Panc1 (cell line): ENCODE results near the gene PDZD4. TPM values are rescaled to one million over a fixed set of nuclear protein-coding genes. Genes with fewer than 3 reads are reported as not detected.

Experiments
- ATAC-seq: fragments of 200-7000 bp; cut with Tn5 transposase; 2 replicates; pipeline ENCODE4 v1.9.1; 2020; ENCODE audit warnings: mild to moderate bottlenecking, moderate library complexity
- BruUV-seq: library from RNA; stranded (reverse); fragments of 400-500 nt; replicated peaks from 2 replicates; lab custom pipeline; 2021; lab: Mats Ljungman, UMichigan
- CTCF ChIA-PET: fragments of 300-600 bp; sonication (Branson Sonifier 250); formaldehyde crosslinking; loops from one replicate; lab custom pipeline; 2022; ENCODE audit warnings: antibody characterized with exemption; lab: Charles Lee
- POLR2A ChIA-PET: fragments of 300-600 bp; sonication (Branson Sonifier 250); formaldehyde crosslinking; loops from one replicate; lab custom pipeline; 2022; ENCODE audit warnings: antibody characterized with exemption; lab: Charles Lee
- DNase-seq: peaks from one replicate; pipeline ENCODE4 v3.0.0-alpha.2; 2010; ENCODE audit warnings: low read depth, low spot score
- H3K27ac ChIP-seq: 2 replicates; pipeline ENCODE4 v1.5.1; 2011; ENCODE audit warnings: mild to moderate bottlenecking, low read length, inconsistent platforms
- H3K27me3 ChIP-seq: fragments of 200-500 bp; sonication (Bioruptor generic); 2 replicates; pipeline ENCODE4 v1.6.0; 2014; ENCODE audit warnings: low read length, inconsistent platforms; ENCODE audit not compliant: control insufficient read depth, insufficient read depth
- H3K36me3 ChIP-seq: fragments of 200-500 bp; sonication (Bioruptor generic); 2 replicates; pipeline ENCODE4 v1.5.1; 2014; ENCODE audit warnings: inconsistent platforms, mild to moderate bottlenecking, low read length, moderate library complexity; ENCODE audit not compliant: control insufficient read depth, insufficient read depth
- H3K4me1 ChIP-seq: 2 replicates; pipeline ENCODE4 v1.5.1; 2011; ENCODE audit warnings: inconsistent platforms, mild to moderate bottlenecking, low read length, moderate library complexity; ENCODE audit not compliant: control insufficient read depth, insufficient read depth
- H3K4me3 ChIP-seq, 2 experiments: 2 replicates each; pipeline ENCODE4 v1.5.1; 2011 to 2012; ENCODE audit warnings: low read depth in 2 of 2, low read length in 2 of 2, mild to moderate bottlenecking in 2 of 2, inconsistent platforms in 1 of 2, moderate library complexity in 1 of 2
- H3K9me3 ChIP-seq: fragments of 200-500 bp; sonication (Bioruptor generic); 2 replicates; pipeline ENCODE4 v1.5.1; 2014; ENCODE audit warnings: low read depth, mild to moderate bottlenecking, inconsistent platforms, low read length, moderate library complexity; ENCODE audit not compliant: control insufficient read depth, insufficient read depth
- CTCF ChIP-seq: fragments of 450-650 bp; IDR thresholded peaks from 2 replicates; pipeline ENCODE4 v1.5.1; 2017; ENCODE audit warnings: mild to moderate bottlenecking
- POLR2AphosphoS5 ChIP-seq: IDR thresholded peaks from 2 replicates; pipeline ENCODE4 v1.6.1; 2012; ENCODE audit warnings: mild to moderate bottlenecking, low read depth, low read length, moderate library complexity
- REST ChIP-seq, 2 experiments: IDR thresholded peaks; 2 replicates each; pipeline ENCODE4 v1.6.1; 2011 to 2012; ENCODE audit warnings: low read depth in 2 of 2, control low read depth in 1 of 2, low read length in 1 of 2, mild to moderate bottlenecking in 1 of 2, moderate library complexity in 1 of 2; ENCODE audit not compliant: insufficient read depth in 1 of 2
- SIN3A ChIP-seq: IDR thresholded peaks from 2 replicates; pipeline ENCODE4 v1.6.1; 2012; ENCODE audit warnings: low read depth, mild to moderate bottlenecking, low read length, moderate library complexity, borderline replicate concordance; ENCODE audit not compliant: insufficient read depth
- TCF7L2 ChIP-seq: IDR thresholded peaks from 2 replicates; pipeline ENCODE4 v1.6.1; 2011; ENCODE audit warnings: mild to moderate bottlenecking, low read depth, low read length, inconsistent platforms
- in situ Hi-C: cut with HindIII; loops from 2 replicates; pipeline ENCODE4 v1.10.0; 2016; ENCODE audit warnings: low sequenced_read_pairs, low pct_unique_long_range_greater_than_20kb
- intact Hi-C: fragments of 100-400 bp; cut with micrococcal nuclease; formaldehyde crosslinking; loops from one replicate; pipeline ENCODE4 v1.10.0; 2022; ENCODE audit not compliant: unreplicated experiment
- total RNA-seq: library from RNA; stranded (reverse); gene quantifications from one replicate; pipeline ENCODE4 v1.2.1, GENCODE V29; 2021; ENCODE audit not compliant: unreplicated experiment

The PDZD4 gene
- total RNA-seq, 1 experiment from 2014 or later = 37.2 TPM

- no peak overlapping the region for H3K27ac ChIP-seq
- ATAC-seq (no peak), DNase-seq (no peak)
- H3K36me3 ChIP-seq = no peaks in the 10 kb centered on the region
- in situ Hi-C loops = no loop called here
- H3K9me3 ChIP-seq = no peaks in the 10 kb centered on the region
- ChIA-PET CTCF (no interaction called here), POLR2A (no interaction called here)
- no peaks in the 10 kb centered on the region for H3K4me1 ChIP-seq
- TF ChIP-seq SIN3A = no peak
- no peak for TF ChIP-seq REST (IDR thresholded peaks at IDR 0.05; ENCODE audit: insufficient read depth in 1 of 2, low read depth in 2 of 2, low read length in 1 of 2)
- no peak for TF ChIP-seq POLR2AphosphoS5
- no peak for TF ChIP-seq CTCF
- no peak for TF ChIP-seq TCF7L2
- no peak overlapping the region for H3K4me3 ChIP-seq
- no TSS peak for BruUV-seq
- no peaks in the 10 kb centered on the region for H3K27me3 ChIP-seq
- intact Hi-C loops = loop anchor here (10.0 kb wide), 1 partner anchor 77 kb away; the partner anchor contains the start of gene L1CAM
These were observed 22.4 kb downstream of the PDZD4 start for GRCh38 chrX:153807976-153808375.

- H3K27me3 ChIP-seq = no peaks in the 10 kb centered on the region
- CTCF ChIA-PET = no interaction called here
- TF ChIP-seq SIN3A (no peak), CTCF (no peak), POLR2AphosphoS5 (no peak), TCF7L2 (no peak), REST (IDR thresholded peaks at IDR 0.05; ENCODE audit: insufficient read depth in 1 of 2, low read depth in 2 of 2, low read length in 1 of 2) (no peak)
- no TSS peak for BruUV-seq
- in situ Hi-C loops = no loop called here
- H3K36me3 ChIP-seq = no peaks in the 10 kb centered on the region
- no peaks in the 10 kb centered on the region for H3K4me1 ChIP-seq
- POLR2A ChIA-PET = no interaction called here
- H3K4me3 ChIP-seq = no peak overlapping the region
- ATAC-seq (no peak), DNase-seq (no peak)
- H3K9me3 ChIP-seq = no peaks in the 10 kb centered on the region
- H3K27ac ChIP-seq = no peak overlapping the region
- intact Hi-C loops = loop anchor here (10.0 kb wide), 1 partner anchor 78 kb away; the partner anchor contains the start of gene L1CAM
These were observed 23.3 kb downstream of the PDZD4 start for GRCh38 chrX:153806999-153807575.
